ENCODE data around the gene MT1H. TPM values are rescaled to one million over a fixed set of nuclear protein-coding genes. Genes with fewer than 3 reads are reported as not detected.
A peak's percentile ranks its signal among the peaks of the same experiment; 100 is the strongest.

Gene MT1H
- total RNA-seq, 2 experiments from 2014 or later, result 0.61 TPM; not detected in 1

DNA sequence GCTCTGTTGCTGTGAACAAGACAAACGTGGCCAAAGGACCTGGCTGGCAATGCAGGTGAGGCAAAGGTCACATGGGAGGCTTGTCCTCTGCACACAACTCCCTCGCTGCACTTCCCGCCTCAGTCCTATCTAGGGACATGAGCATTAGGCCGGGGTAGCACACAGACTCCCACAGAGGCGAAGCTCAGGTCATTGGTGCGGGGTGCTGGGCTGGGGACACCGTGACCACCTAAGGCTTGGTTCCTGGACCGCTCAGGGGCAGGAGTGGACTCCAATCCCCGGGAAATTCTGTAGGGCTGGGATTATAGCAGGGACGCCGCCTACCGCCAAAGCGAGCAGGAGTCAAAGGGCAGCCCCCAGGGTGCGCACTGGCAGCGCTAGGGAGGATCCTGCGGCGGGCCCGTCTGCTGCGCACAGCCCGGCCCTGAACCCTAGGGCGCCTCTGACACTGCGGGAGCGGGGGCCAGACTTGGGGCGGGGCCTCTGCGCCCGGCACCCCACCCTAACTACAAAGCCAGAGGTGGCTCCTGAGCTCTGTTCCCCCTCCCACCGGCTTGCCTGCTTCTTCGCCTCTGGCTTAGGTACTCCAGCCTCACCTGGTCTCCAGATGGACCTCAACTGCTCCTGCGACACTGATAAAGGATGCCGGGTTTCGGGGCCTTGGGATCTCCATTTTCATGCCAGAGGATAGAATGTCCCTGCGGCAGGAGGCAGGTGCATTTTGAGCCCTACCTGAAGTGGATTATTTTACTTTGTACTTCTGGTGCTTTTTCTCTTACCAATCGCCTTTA, 21.8 kb upstream of the MT1H start:
- CTCF ChIA-PET, result no interaction called here
- DNase-seq, result no peak
- H3K9me3 Mint-ChIP-seq (ENCODE audit: low read depth), result no peaks in the 10 kb centered on the region
- H3K27me3 Mint-ChIP-seq, result peaks cover 31% of the 10 kb centered on the region
- POLR2A ChIA-PET, result no interaction called here
- H3K27ac Mint-ChIP-seq, result no peak overlapping the region
- no peak overlapping the region for H3K4me3 Mint-ChIP-seq
- ATAC-seq, result no peak
- H3K4me1 Mint-ChIP-seq, result peaks cover 14% of the 10 kb centered on the region
- intact Hi-C loops (cut with DNase I, micrococcal nuclease), result no loop called here
- no peaks in the 10 kb centered on the region for H3K36me3 Mint-ChIP-seq (ENCODE audit: low read depth)

DNA sequence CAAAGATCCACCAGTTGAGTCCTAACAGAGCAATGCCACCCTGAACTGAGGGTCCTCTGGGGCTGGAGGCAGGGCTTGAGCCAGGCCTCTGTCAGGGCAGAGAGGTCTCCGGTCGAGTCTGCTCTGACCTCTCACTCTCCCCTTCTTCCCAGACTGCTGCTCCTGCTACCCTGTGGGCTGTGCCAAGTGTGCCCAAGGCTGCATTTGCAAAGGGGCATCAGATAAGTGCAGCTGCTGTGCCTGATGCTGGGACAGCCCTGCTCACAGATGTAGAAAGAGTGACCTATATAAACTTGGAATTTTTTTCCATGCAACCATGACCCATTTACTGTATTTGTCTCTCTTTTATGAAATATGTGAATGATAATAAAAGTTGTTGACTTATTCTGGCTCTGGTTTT, 20.3 kb upstream of the MT1H start:
- Mint-ChIP-seq H3K36me3 (ENCODE audit: low read depth) (no peaks in the 10 kb centered on the region), H3K4me3 (no peak overlapping the region), H3K27me3 (peaks cover 31% of the 10 kb centered on the region), H3K4me1 (peaks cover under 1% of the 10 kb centered on the region), H3K9me3 (ENCODE audit: low read depth) (no peaks in the 10 kb centered on the region), H3K27ac (no peak overlapping the region)
- ChIA-PET CTCF (interaction anchor here (0.6 kb wide), 1 partner anchor 46 kb away, joined by 3 read pairs; no protein-coding TSS in a partner anchor), POLR2A (no interaction called here)
- intact Hi-C loops (cut with DNase I, micrococcal nuclease), result no loop called here
- ATAC-seq (no peak), DNase-seq (no peak)

GRCh38 chr16:56649820-56650219, 19.8 kb upstream of the MT1H start:
- no peaks in the 10 kb centered on the region for H3K9me3 Mint-ChIP-seq (ENCODE audit: low read depth)
- H3K27me3 Mint-ChIP-seq, result peaks cover 32% of the 10 kb centered on the region
- H3K36me3 Mint-ChIP-seq (ENCODE audit: low read depth), result no peaks in the 10 kb centered on the region
- POLR2A ChIA-PET, result no interaction called here
- no peak for ATAC-seq
- intact Hi-C loops (cut with DNase I, micrococcal nuclease), result no loop called here
- CTCF ChIA-PET, result no interaction called here
- H3K4me1 Mint-ChIP-seq, result no peaks in the 10 kb centered on the region
- H3K4me3 Mint-ChIP-seq, result no peak overlapping the region
- DNase-seq, result no peak
- no peak overlapping the region for H3K27ac Mint-ChIP-seq

GRCh38 chr16:56651586-56651985, 18.0 kb upstream of the MT1H start, which contains the start of gene MT1B:
TSS of gene MT1B (plus strand) at chr16:56651886. CDS start at chr16:56651954, 68 bp downstream.
- DNase-seq (no peak), ATAC-seq (no peak)
- Mint-ChIP-seq H3K27ac (no peak within 1 kb of the TSS), H3K36me3 (ENCODE audit: low read depth) (no peaks in the 10 kb centered on the region), H3K4me3 (no peak within 1 kb of the TSS), H3K27me3 (peaks cover 29% of the 10 kb centered on the region), H3K9me3 (ENCODE audit: low read depth) (no peaks in the 10 kb centered on the region), H3K4me1 (no peaks in the 10 kb centered on the region)
- ChIA-PET CTCF (no interaction called here), POLR2A (no interaction called here)
- intact Hi-C loops (cut with DNase I, micrococcal nuclease), result no loop called here

GRCh38 chr16:56652600-56652999, 17.0 kb upstream of the MT1H start:
- Mint-ChIP-seq H3K36me3 (ENCODE audit: low read depth) (no peaks in the 10 kb centered on the region), H3K4me3 (no peak overlapping the region), H3K4me1 (peaks cover 3% of the 10 kb centered on the region), H3K27me3 (peaks cover 22% of the 10 kb centered on the region), H3K9me3 (ENCODE audit: low read depth) (no peaks in the 10 kb centered on the region), H3K27ac (no peak overlapping the region)
- intact Hi-C loops (cut with DNase I, micrococcal nuclease), result no loop called here
- POLR2A ChIA-PET, result no interaction called here
- no peak for DNase-seq
- CTCF ChIA-PET, result no interaction called here
- no peak for ATAC-seq

GRCh38 chr16:56653218-56653617, 16.4 kb upstream of the MT1H start:
- H3K27ac Mint-ChIP-seq, result no peak overlapping the region
- CTCF ChIA-PET, result interaction anchor here (0.9 kb wide), 1 partner anchor 9 kb away, joined by 3 read pairs; no protein-coding TSS in a partner anchor
- H3K9me3 Mint-ChIP-seq (ENCODE audit: low read depth), result no peaks in the 10 kb centered on the region

GRCh38 chr16:56657555-56658326, 11.9 kb upstream of the MT1H start, which contains the start of gene MT1F:
TSS of gene MT1F (plus strand) at chr16:56657959. CDS start at chr16:56658059, 100 bp downstream.
- DNase-seq, result peak; percentile 84

More at GRCh38 chr16:56653218-56653617, 16.4 kb upstream of the MT1H start:
- ATAC-seq (no peak), DNase-seq (no peak)
- intact Hi-C loops (cut with DNase I, micrococcal nuclease), result no loop called here
- Mint-ChIP-seq H3K27me3 (peaks cover 17% of the 10 kb centered on the region), H3K36me3 (ENCODE audit: low read depth) (no peaks in the 10 kb centered on the region), H3K4me3 (no peak overlapping the region), H3K4me1 (peaks cover 7% of the 10 kb centered on the region)
- POLR2A ChIA-PET, result no interaction called here

GRCh38 chr16:56658327-56658875, 11.2 kb upstream of the MT1H start:
- H3K4me1 Mint-ChIP-seq, result peaks cover 18% of the 10 kb centered on the region
- peak overlapping the region; percentile 76 for H3K27ac Mint-ChIP-seq
- H3K36me3 Mint-ChIP-seq (ENCODE audit: low read depth), result no peaks in the 10 kb centered on the region
- CTCF ChIA-PET, result interaction anchor here (0.9 kb wide), 1 partner anchor 81 kb away, joined by 3 read pairs; no protein-coding TSS in a partner anchor
- ATAC-seq (no peak), DNase-seq (no peak)
- POLR2A ChIA-PET, result interaction anchor here (0.6 to 1.2 kb wide), 2 partner anchors 15 to 24 kb away, joined by 3 read pairs; partner anchors contain the start of gene MT1X
- no peaks in the 10 kb centered on the region for H3K9me3 Mint-ChIP-seq (ENCODE audit: low read depth)
- H3K4me3 Mint-ChIP-seq, result peak overlapping the region; percentile 79
- peaks cover 2% of the 10 kb centered on the region for H3K27me3 Mint-ChIP-seq
- intact Hi-C loops (cut with DNase I, micrococcal nuclease), result no loop called here

More at GRCh38 chr16:56657555-56658326, 11.9 kb upstream of the MT1H start, which contains the start of gene MT1F:
- ATAC-seq, result peak; percentile 85
- Mint-ChIP-seq H3K27ac (peak within 1 kb of the TSS; percentile 76), H3K4me3 (peak within 1 kb of the TSS; percentile 79), H3K36me3 (ENCODE audit: low read depth) (no peaks in the 10 kb centered on the region), H3K9me3 (ENCODE audit: low read depth) (no peaks in the 10 kb centered on the region), H3K4me1 (peaks cover 16% of the 10 kb centered on the region), H3K27me3 (peaks cover 2% of the 10 kb centered on the region)
- CTCF ChIA-PET, result interaction anchor here (0.9 kb wide), 1 partner anchor 81 kb away, joined by 3 read pairs; no protein-coding TSS in a partner anchor
- POLR2A ChIA-PET, result interaction anchor here (0.6 to 1.2 kb wide), 3 partner anchors 14 to 32 kb away, joined by 3 to 5 read pairs (median 3); partner anchors contain the start of genes MT1E and MT1X
- intact Hi-C loops (cut with DNase I, micrococcal nuclease), result loop anchor here (1.0 to 2.0 kb wide), 7 partner anchors 14 to 80 kb away; partner anchors contain the start of genes MT1X (in 2 of the 2), MT2A (in 2 of the 2) and MT1E (in 1 of the 2)

DNA sequence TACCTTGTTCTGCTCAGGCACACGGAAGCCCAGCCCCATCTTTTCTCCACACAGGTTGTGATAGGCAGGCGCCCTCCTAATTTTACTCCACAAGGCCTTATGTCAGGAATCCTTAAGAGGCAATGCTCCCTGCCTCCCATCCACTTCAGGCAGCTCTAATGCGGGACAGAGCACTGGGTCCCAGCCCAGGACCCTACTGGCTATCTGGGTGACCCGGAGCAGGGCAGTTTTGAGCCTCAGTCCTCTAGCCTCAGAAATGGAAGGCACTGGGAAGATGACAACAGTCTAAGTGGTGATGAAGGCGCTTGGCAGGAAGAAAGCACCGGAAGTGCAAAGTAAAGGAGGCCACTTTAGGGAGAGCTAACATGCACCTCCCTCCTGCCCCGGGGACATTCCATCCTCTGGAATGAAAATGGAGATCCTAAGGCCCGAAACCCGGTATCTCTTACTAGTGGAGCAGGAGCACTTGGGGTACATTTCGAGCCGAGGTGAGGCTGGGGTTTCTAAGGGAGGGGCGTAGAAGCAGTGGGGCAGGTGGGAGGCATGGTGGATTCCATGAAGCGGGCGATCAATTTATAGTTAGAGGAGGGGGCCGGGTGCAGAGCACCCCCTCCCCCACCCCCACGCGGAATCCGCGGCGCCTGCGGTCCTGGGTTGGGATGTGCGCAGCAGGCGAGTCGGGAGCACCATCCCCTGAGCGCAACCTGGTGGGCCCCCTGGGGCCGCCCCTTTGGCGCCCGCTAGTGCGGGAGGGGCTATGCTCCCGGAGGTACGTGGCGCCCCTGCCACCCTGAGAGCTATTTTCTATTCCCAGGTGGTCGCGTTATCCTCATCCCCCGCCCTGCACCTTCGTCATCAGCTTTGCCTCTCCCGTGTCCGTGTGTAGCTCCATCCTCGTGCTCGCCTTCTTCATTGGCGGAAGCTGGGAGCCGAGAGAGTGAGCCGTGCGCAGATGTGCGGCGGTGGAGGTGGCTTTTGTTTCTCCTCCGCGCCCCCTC, 7.0 kb upstream of the MT1H start:
- POLR2A ChIA-PET, result interaction anchor here (1.5 kb wide), 1 partner anchor 13 kb away, joined by 5 read pairs; no protein-coding TSS in a partner anchor
- ATAC-seq (peak; percentile 59), DNase-seq (peak; percentile 68)
- peak overlapping the region; percentile 59 for H3K4me3 Mint-ChIP-seq
- H3K27me3 Mint-ChIP-seq, result peaks cover 23% of the 10 kb centered on the region
- CTCF ChIA-PET, result interaction anchor here (0.5 to 2.6 kb wide), 6 partner anchors 20 to 253 kb away, joined by 3 to 7 read pairs (median 3); partner anchors contain the start of genes MT1E and MT1X
- intact Hi-C loops (cut with DNase I, micrococcal nuclease), result loop anchor here in 1 of 2 experiments (1.0 kb wide), 1 partner anchor 20 kb away; the partner anchor contains the start of gene MT1X
- peaks cover 17% of the 10 kb centered on the region for H3K4me1 Mint-ChIP-seq
- H3K36me3 Mint-ChIP-seq (ENCODE audit: low read depth), result no peaks in the 10 kb centered on the region
- H3K9me3 Mint-ChIP-seq (ENCODE audit: low read depth), result no peaks in the 10 kb centered on the region
- H3K27ac Mint-ChIP-seq, result peak overlapping the region; percentile 3

GRCh38 chr16:56664506-56664905, 5.1 kb upstream of the MT1H start:
- Mint-ChIP-seq H3K27ac (no peak overlapping the region), H3K27me3 (peaks cover 39% of the 10 kb centered on the region), H3K36me3 (ENCODE audit: low read depth) (no peaks in the 10 kb centered on the region), H3K9me3 (ENCODE audit: low read depth) (no peaks in the 10 kb centered on the region), H3K4me1 (peaks cover 22% of the 10 kb centered on the region), H3K4me3 (no peak overlapping the region)
- intact Hi-C loops (cut with DNase I, micrococcal nuclease), result no loop called here
- no peak for ATAC-seq
- ChIA-PET POLR2A (no interaction called here), CTCF (no interaction called here)
- no peak for DNase-seq
